HL-60 (cell line): ENCODE results near the gene MYO3B.

Experiments
- DNase-seq, 2 experiments: peaks; one replicate each; pipeline ENCODE4 v3.0.0-alpha.2; 2010 to 2020; ENCODE audit warnings: low read depth in 1 of 2, low spot score in 1 of 2
- H3K27ac ChIP-seq: fragments of 250-450 bp; sonication (Bioruptor Pico); replicated peaks from 2 replicates; pipeline ENCODE4 v1.5.1; 2020; ENCODE audit warnings: mild to moderate bottlenecking, moderate library complexity
- H3K27me3 ChIP-seq: fragments of 250-450 bp; sonication (Bioruptor Pico); 2 replicates; pipeline ENCODE4 v1.5.1; 2021; ENCODE audit warnings: mild to moderate bottlenecking, moderate library complexity; ENCODE audit not compliant: insufficient read depth, poor library complexity, severe bottlenecking
- H3K4me3 ChIP-seq: replicated peaks from 2 replicates; pipeline ENCODE4 v1.5.1; 2011; ENCODE audit warnings: mild to moderate bottlenecking, control low read depth, low read length; ENCODE audit not compliant: insufficient read depth
- CTCF ChIP-seq: IDR thresholded peaks from one replicate; pipeline ENCODE4 v1.5.1; 2011; ENCODE audit warnings: low read length, control low read depth, inconsistent platforms; ENCODE audit not compliant: insufficient read depth
- GABPA ChIP-seq: IDR thresholded peaks from 2 replicates; pipeline ENCODE4 v1.6.1; 2012; ENCODE audit warnings: low read depth
- POLR2AphosphoS5 ChIP-seq: IDR thresholded peaks from 2 replicates; pipeline ENCODE4 v1.6.1; 2012; ENCODE audit warnings: low read depth
- REST ChIP-seq: IDR thresholded peaks from 2 replicates; pipeline ENCODE4 v1.6.1; 2012; ENCODE audit warnings: low read depth; ENCODE audit not compliant: insufficient replicate concordance
- SPI1 ChIP-seq: IDR thresholded peaks from 2 replicates; pipeline ENCODE4 v1.6.1; 2012; ENCODE audit warnings: low read depth, mild to moderate bottlenecking, borderline replicate concordance

Gene MYO3B

GRCh38 chr2:170307555-170308351, 129.8 kb downstream of the MYO3B start:
- Histone ChIP-seq H3K4me3 (no peak overlapping the region), H3K27ac (no peak overlapping the region), H3K27me3 (peaks cover 7% of the 10 kb centered on the region)
- TF ChIP-seq CTCF = no peak
- TF ChIP-seq POLR2AphosphoS5 = no peak
- TF ChIP-seq GABPA = no peak
- no peak for TF ChIP-seq REST
- no peak for TF ChIP-seq SPI1
- no peak for DNase-seq

- Histone ChIP-seq H3K4me3 (no peak overlapping the region), H3K27ac (no peak overlapping the region), H3K27me3 (peaks cover 4% of the 10 kb centered on the region)
- TF ChIP-seq SPI1 = no peak
- TF ChIP-seq GABPA = no peak
- no peak for TF ChIP-seq CTCF
- TF ChIP-seq POLR2AphosphoS5 = no peak
- no peak for TF ChIP-seq REST
- no peak for DNase-seq
Measured at GRCh38 chr2:170310876-170311502, 133.0 kb downstream of the MYO3B start.

- H3K4me3 ChIP-seq = no peak overlapping the region
- no peak for TF ChIP-seq REST
- no peak for TF ChIP-seq GABPA
- TF ChIP-seq POLR2AphosphoS5 = no peak
- TF ChIP-seq SPI1 = no peak
- TF ChIP-seq CTCF = no peak
- no peak overlapping the region for H3K27ac ChIP-seq
- H3K27me3 ChIP-seq = peaks cover 4% of the 10 kb centered on the region
- no peak for DNase-seq
Measured at GRCh38 chr2:170313347-170313991, 135.5 kb downstream of the MYO3B start.
